Lung (tissue), 12 donors: ENCODE data around the gene ALS2. TPM values are rescaled to one million over a fixed set of nuclear protein-coding genes. Genes with fewer than 3 reads are reported as not detected.

Source experiments
- ATAC-seq: fragments of 200-7000 bp; cut with Tn5 transposase; one replicate; pipeline ENCODE4 v1.9.1; 2020; ENCODE audit warnings: moderate number of reproducible peaks; ENCODE audit not compliant: insufficient read depth, low FRiP score
- DNase-seq, 3 donors: peaks; one replicate each; pipeline ENCODE4 v3.0.0-alpha.2; 2013 to 2017
- H3K27ac ChIP-seq, 2 donors: one replicate each; pipeline ENCODE4 v1.5.1; 2013; ENCODE audit warnings: mild to moderate bottlenecking in 2 of 2, moderate library complexity in 2 of 2, control low read depth in 1 of 2, inconsistent platforms in 1 of 2, low read depth in 1 of 2, low read length in 1 of 2
- H3K27me3 ChIP-seq, 3 donors: one replicate each; pipeline ENCODE4 v1.5.1; 2013; ENCODE audit warnings: low read length in 2 of 3; ENCODE audit not compliant: control insufficient read depth in 3 of 3, insufficient read depth in 3 of 3
- H3K36me3 ChIP-seq, 4 donors: one replicate each; pipeline ENCODE4 v1.5.1; 2013; ENCODE audit warnings: low read length in 4 of 4, mild to moderate bottlenecking in 1 of 4, moderate library complexity in 1 of 4; ENCODE audit not compliant: control insufficient read depth in 4 of 4, insufficient read depth in 4 of 4
- H3K4me1 ChIP-seq, 5 donors: one replicate each; pipeline ENCODE4 v1.5.1; 2013; ENCODE audit warnings: low read length in 5 of 5, mild to moderate bottlenecking in 2 of 5, moderate library complexity in 1 of 5; ENCODE audit not compliant: control insufficient read depth in 5 of 5, insufficient read depth in 5 of 5
- H3K4me3 ChIP-seq: one replicate; pipeline ENCODE4 v1.5.1; 2013; ENCODE audit warnings: mild to moderate bottlenecking, control low read depth, moderate library complexity
- H3K9ac ChIP-seq, 2 donors: one replicate each; pipeline ENCODE4 v1.5.1; 2013; ENCODE audit warnings: low read length in 2 of 2, control low read depth in 1 of 2; ENCODE audit not compliant: insufficient read depth in 1 of 2
- H3K9me3 ChIP-seq, 4 donors: one replicate each; pipeline ENCODE4 v1.5.1; 2013; ENCODE audit warnings: low read length in 3 of 4, mild to moderate bottlenecking in 1 of 4, moderate library complexity in 1 of 4; ENCODE audit not compliant: control insufficient read depth in 4 of 4, insufficient read depth in 3 of 4
- CTCF ChIP-seq: IDR thresholded peaks from 2 replicates; pipeline ENCODE4 v1.5.1; 2012; ENCODE audit warnings: mild to moderate bottlenecking; ENCODE audit errors: control extremely low read depth, extremely low read depth
- WGBS, 2 donors: extraction: QIAGEN DNeasy Blood & Tissue Kit; methylation state at CpG; one replicate each; pipeline ENCODE4 v1.1.7; 2013; 5-methylcytosine and 5-hydroxymethylcytosine counted together
- polyA plus RNA-seq, 2 donors: library from polyadenylated mRNA; stranded (reverse); fragments of 200-250 nt; gene quantifications; one replicate each; pipeline ENCODE4 v1.2.1, GENCODE V29; 2013
- total RNA-seq, 2 donors: library from RNA; depleted of rRNA in 1 of 2; stranded (reverse); fragments of >200 nt in 1 of 2; gene quantifications; one replicate each; pipeline ENCODE4 v1.2.1, GENCODE V29; 2014 to 2021
- donor health status: control.
- donor health status: control.
- donor health status: Bipolar disorder and iron deficiency.
- donor health status: healthy.
- donor health status: DM: yes; HTN: yes; CAD: no.

ALS2 gene
- total and polyA plus RNA-seq, 4 donors = 6.1 to 34.6 (median 15.3) TPM

- DNase-seq = peak in 2 of 3 donors; percentile 14 to 55
- Histone ChIP-seq H3K9me3 (no peaks in the 10 kb centered on the region), H3K4me1 (peaks cover 5 to 20% (median 8%) of the 10 kb centered on the region in 5 donors), H3K27ac (peak overlapping the region; percentile 79 to 92), H3K36me3 (no peaks in the 10 kb centered on the region), H3K27me3 (peaks cover 0 to 3% (median 2%) of the 10 kb centered on the region in 3 donors), H3K4me3 (peak overlapping the region; percentile 86), H3K9ac (peak overlapping the region; percentile 26 to 82)
- no peak for TF ChIP-seq CTCF
- no peak for ATAC-seq
- WGBS, 2 donors = 5 to 6% methylated on average over 22 of the region's 22 CpGs
These were observed 646 bp downstream of the ALS2 start for GRCh38 chr2:201779901-201780673.

- DNase-seq = no peak
- Histone ChIP-seq H3K4me3 (no peak overlapping the region), H3K27ac (no peak overlapping the region), H3K9ac (no peak overlapping the region), H3K9me3 (no peaks in the 10 kb centered on the region), H3K4me1 (peaks cover 5 to 20% (median 8%) of the 10 kb centered on the region in 5 donors), H3K27me3 (no peaks in the 10 kb centered on the region), H3K36me3 (no peaks in the 10 kb centered on the region)
- TF ChIP-seq CTCF = no peak
- no peak for ATAC-seq
These were observed 2.9 kb downstream of the ALS2 start for GRCh38 chr2:201777869-201778268.

GRCh38 chr2:201777043-201777442 is 3.7 kb downstream of the ALS2 start:
- no peak for ATAC-seq
- H3K4me1 ChIP-seq = peaks cover 5 to 20% (median 8%) of the 10 kb centered on the region in 5 donors
- H3K9ac ChIP-seq = no peak overlapping the region
- H3K27me3 ChIP-seq = no peaks in the 10 kb centered on the region
- no peak overlapping the region for H3K27ac ChIP-seq
- no peaks in the 10 kb centered on the region for H3K9me3 ChIP-seq
- H3K4me3 ChIP-seq = no peak overlapping the region
- DNase-seq = no peak
- H3K36me3 ChIP-seq = no peaks in the 10 kb centered on the region
- TF ChIP-seq CTCF = no peak
